ENCODE results near the gene AWAT2.

DNA sequence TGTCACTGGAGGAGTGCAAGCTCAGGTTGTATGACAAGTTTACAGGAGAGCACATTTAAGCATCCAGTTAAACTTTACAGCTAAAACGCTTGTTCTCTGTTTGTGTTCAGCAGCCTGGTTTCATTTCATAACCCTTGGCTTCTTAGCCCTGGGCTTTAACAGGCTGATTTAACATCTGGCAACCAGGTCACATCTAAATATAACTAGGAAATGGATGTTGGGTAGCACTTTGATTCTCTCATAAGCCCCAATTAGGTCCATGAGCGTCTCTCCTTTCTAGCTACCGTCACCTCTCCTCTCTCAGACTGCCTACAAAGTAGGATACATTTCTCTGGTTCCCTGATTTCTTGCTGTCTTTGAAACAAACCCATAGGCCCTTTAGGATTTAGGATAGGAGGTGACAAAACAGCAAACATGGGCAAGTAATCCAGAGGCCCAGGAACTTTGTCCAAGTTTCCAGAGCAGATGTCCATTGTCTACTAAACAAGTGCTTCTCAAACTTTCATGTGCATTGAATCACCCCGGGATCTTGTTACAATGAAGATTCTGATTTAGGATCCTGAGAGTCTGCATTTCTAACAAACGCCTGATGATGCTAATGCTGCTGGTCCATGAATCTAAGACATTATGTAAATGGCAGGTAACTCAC is 35.0 kb upstream of the AWAT2 start:
- TF ChIP-seq, protein P1, sequence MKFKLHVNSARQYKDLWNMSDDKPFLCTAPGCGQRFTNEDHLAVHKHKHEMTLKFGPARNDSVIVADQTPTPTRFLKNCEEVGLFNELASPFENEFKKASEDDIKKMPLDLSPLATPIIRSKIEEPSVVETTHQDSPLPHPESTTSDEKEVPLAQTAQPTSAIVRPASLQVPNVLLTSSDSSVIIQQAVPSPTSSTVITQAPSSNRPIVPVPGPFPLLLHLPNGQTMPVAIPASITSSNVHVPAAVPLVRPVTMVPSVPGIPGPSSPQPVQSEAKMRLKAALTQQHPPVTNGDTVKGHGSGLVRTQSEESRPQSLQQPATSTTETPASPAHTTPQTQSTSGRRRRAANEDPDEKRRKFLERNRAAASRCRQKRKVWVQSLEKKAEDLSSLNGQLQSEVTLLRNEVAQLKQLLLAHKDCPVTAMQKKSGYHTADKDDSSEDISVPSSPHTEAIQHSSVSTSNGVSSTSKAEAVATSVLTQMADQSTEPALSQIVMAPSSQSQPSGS (CRISPR knock-in tag; IDR thresholded peaks at IDR 0.05; ENCODE audit: borderline replicate concordance, low read depth): no peak
- TF ChIP-seq, protein P2, sequence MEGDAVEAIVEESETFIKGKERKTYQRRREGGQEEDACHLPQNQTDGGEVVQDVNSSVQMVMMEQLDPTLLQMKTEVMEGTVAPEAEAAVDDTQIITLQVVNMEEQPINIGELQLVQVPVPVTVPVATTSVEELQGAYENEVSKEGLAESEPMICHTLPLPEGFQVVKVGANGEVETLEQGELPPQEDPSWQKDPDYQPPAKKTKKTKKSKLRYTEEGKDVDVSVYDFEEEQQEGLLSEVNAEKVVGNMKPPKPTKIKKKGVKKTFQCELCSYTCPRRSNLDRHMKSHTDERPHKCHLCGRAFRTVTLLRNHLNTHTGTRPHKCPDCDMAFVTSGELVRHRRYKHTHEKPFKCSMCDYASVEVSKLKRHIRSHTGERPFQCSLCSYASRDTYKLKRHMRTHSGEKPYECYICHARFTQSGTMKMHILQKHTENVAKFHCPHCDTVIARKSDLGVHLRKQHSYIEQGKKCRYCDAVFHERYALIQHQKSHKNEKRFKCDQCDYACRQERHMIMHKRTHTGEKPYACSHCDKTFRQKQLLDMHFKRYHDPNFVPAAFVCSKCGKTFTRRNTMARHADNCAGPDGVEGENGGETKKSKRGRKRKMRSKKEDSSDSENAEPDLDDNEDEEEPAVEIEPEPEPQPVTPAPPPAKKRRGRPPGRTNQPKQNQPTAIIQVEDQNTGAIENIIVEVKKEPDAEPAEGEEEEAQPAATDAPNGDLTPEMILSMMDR (IDR thresholded peaks at IDR 0.05): no peak
- no peak for TF ChIP-seq MYBL2 (CRISPR knock-in tag; IDR thresholded peaks at IDR 0.05)
